DOHH2 (cell line): ENCODE data around the gene FUT8.

Experiments
- EZH2phosphoT487 ChIP-seq: fragments of 200-600 bp; sonication (generic); IDR thresholded peaks from 2 replicates; pipeline ENCODE4 v1.6.1; 2017; ENCODE audit warnings: borderline replicate concordance, mild to moderate bottlenecking, antibody characterized with exemption, low read length, moderate library complexity, mixed read lengths
- TF ChIP-seq, protein P1 (sequence below): fragments of 200-600 bp; sonication (generic); IDR thresholded peaks from one replicate; pipeline ENCODE4 v1.5.1; 2014; ENCODE audit warnings: antibody characterized with exemption, mild to moderate bottlenecking, low read depth, low read length; ENCODE audit not compliant: poor library complexity, severe bottlenecking

DNA sequence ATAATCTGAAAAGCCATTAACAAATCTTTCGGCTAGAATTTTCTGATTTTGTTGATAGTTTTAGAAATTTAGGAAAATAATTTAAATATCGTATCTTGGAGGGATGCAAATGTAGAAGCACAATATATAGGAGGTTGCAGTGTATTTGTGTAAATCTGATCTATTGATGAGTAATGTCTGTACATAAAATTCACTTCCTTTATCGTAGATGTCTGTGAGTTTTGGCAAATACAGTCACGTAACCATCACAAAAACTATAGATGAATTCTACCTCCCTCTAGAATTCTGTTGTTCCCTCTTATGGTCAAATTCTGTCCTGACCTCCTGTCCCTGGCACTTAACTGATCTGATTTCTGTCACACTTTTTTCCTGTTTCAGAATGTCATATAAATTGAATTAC lies 151.8 kb downstream of the FUT8 start:
- TF ChIP-seq, protein P1, sequence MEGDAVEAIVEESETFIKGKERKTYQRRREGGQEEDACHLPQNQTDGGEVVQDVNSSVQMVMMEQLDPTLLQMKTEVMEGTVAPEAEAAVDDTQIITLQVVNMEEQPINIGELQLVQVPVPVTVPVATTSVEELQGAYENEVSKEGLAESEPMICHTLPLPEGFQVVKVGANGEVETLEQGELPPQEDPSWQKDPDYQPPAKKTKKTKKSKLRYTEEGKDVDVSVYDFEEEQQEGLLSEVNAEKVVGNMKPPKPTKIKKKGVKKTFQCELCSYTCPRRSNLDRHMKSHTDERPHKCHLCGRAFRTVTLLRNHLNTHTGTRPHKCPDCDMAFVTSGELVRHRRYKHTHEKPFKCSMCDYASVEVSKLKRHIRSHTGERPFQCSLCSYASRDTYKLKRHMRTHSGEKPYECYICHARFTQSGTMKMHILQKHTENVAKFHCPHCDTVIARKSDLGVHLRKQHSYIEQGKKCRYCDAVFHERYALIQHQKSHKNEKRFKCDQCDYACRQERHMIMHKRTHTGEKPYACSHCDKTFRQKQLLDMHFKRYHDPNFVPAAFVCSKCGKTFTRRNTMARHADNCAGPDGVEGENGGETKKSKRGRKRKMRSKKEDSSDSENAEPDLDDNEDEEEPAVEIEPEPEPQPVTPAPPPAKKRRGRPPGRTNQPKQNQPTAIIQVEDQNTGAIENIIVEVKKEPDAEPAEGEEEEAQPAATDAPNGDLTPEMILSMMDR: no peak
- no peak for TF ChIP-seq EZH2phosphoT487
